Smooth muscle cell (in vitro differentiated cells): Measurements from ENCODE around the gene TNN. TPM values are rescaled to one million over a fixed set of nuclear protein-coding genes. Genes with fewer than 3 reads are reported as not detected.
"Not testable (repeated sequence)": the region's sequence is repeated elsewhere in the genome, so short reads cannot be mapped to it uniquely, and the experiment has no call there.

Experiments used
- DNase-seq: peaks from one replicate; lab custom pipeline; 2025; ENCODE audit not compliant: unreplicated experiment; lab: John Stamatoyannopoulos, UW
- H2AFZ ChIP-seq: fragments of 200-600 bp; sonication (generic); 2 replicates; pipeline ENCODE4 v1.6.0; 2016; ENCODE audit warnings: antibody characterized with exemption, low read depth, mild to moderate bottlenecking
- H3F3A ChIP-seq: fragments of 200-600 bp; sonication (generic); 2 replicates; pipeline ENCODE4 v1.6.0; 2017; ENCODE audit warnings: antibody characterized with exemption, low read depth
- H3K27ac ChIP-seq: fragments of 200-600 bp; sonication (generic); 2 replicates; pipeline ENCODE4 v1.5.1; 2016; ENCODE audit warnings: low read depth, mild to moderate bottlenecking
- H3K27me3 ChIP-seq: fragments of 200-600 bp; sonication (generic); 2 replicates; pipeline ENCODE4 v1.6.1; 2016; ENCODE audit warnings: low read depth, mild to moderate bottlenecking
- H3K36me3 ChIP-seq: fragments of 200-600 bp; sonication (generic); 2 replicates; pipeline ENCODE4 v1.5.1; 2016; ENCODE audit warnings: low read depth
- H3K4me1 ChIP-seq: fragments of 200-600 bp; sonication (generic); 2 replicates; pipeline ENCODE4 v1.5.1; 2016; ENCODE audit warnings: low read depth
- H3K4me2 ChIP-seq: fragments of 200-600 bp; sonication (generic); 2 replicates; pipeline ENCODE4 v1.6.0; 2016; ENCODE audit warnings: mild to moderate bottlenecking
- H3K4me3 ChIP-seq: fragments of 200-600 bp; sonication (generic); 2 replicates; pipeline ENCODE4 v1.5.1; 2016; ENCODE audit warnings: mild to moderate bottlenecking
- H3K79me2 ChIP-seq: fragments of 200-600 bp; sonication (generic); 2 replicates; pipeline ENCODE4 v1.6.0; 2016; ENCODE audit warnings: low read depth, mild to moderate bottlenecking
- H3K9ac ChIP-seq: fragments of 200-600 bp; sonication (generic); 2 replicates; pipeline ENCODE4 v1.6.0; 2016; ENCODE audit warnings: low read depth
- H3K9me3 ChIP-seq: fragments of 200-600 bp; sonication (generic); replicated peaks from 2 replicates; pipeline ENCODE4 v1.5.1; 2016; ENCODE audit warnings: low read depth
- H4K20me1 ChIP-seq: fragments of 200-600 bp; sonication (generic); 2 replicates; pipeline ENCODE4 v1.6.0; 2016; ENCODE audit warnings: low read depth
- CTCF ChIP-seq: fragments of 200-600 bp; sonication (generic); IDR thresholded peaks from 2 replicates; pipeline ENCODE4 v1.5.1; 2017; ENCODE audit warnings: borderline replicate concordance, mild to moderate bottlenecking, antibody characterized with exemption; ENCODE audit not compliant: insufficient read depth, poor library complexity, severe bottlenecking
- WGBS: methylation state at CpG from one replicate; pipeline ENCODE4 v1.1.7; 2016; ENCODE audit warnings: low lambda C conversion rate; 5-methylcytosine and 5-hydroxymethylcytosine counted together
- polyA plus RNA-seq: library from polyadenylated mRNA; unstranded; fragments of >200 nt; fragmentation: Nextera tagmentation; extraction: Ambion mirVana; gene quantifications from 2 replicates; pipeline ENCODE4 v1.2.1, GENCODE V29; 2016
- total RNA-seq: library from RNA; depleted of rRNA; stranded (reverse); fragments of >200 nt; gene quantifications from 2 replicates; pipeline ENCODE4 v1.2.3, GENCODE V29; 2014

TNN gene
- total and polyA plus RNA-seq, 2 experiments from 2014 or later, result 0.72 to 0.86 TPM

- Histone ChIP-seq H3K9ac (no peak overlapping the region), H2AFZ (no peak overlapping the region), H3K4me3 (no peak overlapping the region), H3K36me3 (no peaks in the 10 kb centered on the region), H3K79me2 (no peaks in the 10 kb centered on the region), H3F3A (no peaks in the 10 kb centered on the region), H4K20me1 (no peaks in the 10 kb centered on the region), H3K4me1 (no peaks in the 10 kb centered on the region), H3K4me2 (no peak overlapping the region), H3K27me3 (no peaks in the 10 kb centered on the region), H3K9me3 (no peaks in the 10 kb centered on the region), H3K27ac (no peak overlapping the region)
- WGBS, result 70% methylated on average over 19 of the region's 19 CpGs
- no peak for DNase-seq
- TF ChIP-seq CTCF, result no peak
These were observed 23.8 kb upstream of the TNN start for GRCh38 chr1:175043824-175044223.

DNA sequence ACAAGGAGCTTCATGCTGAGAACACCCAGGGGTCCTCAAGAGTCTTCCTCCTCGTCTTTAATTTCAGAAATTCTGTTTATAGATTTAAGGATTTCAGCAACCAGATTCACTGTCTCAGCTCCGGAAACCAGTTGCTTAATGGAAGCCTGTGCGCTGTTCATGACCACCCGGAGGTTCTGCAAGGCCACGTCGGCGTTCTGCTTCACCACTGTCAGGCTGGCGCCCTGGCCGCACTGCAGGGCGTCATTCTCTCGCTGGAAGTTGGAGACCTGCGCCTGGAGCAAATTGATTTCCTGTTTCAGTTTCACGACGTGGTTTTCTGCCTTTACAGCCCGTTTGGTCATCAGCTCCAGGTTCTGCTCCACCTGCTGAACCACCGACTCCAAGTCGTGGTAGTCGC lies 23.0 kb upstream of the TNN start:
- H3K79me2 ChIP-seq, H3K4me1 ChIP-seq, DNase-seq, H2AFZ ChIP-seq, H3K36me3 ChIP-seq, H3K27me3 ChIP-seq, H3K9me3 ChIP-seq, H3K27ac ChIP-seq, H3K4me2 ChIP-seq, H4K20me1 ChIP-seq, H3K4me3 ChIP-seq, H3K9ac ChIP-seq, H3F3A ChIP-seq: not testable (repeated sequence)
- WGBS, result 95% methylated on average over 18 of the region's 18 CpGs

DNA sequence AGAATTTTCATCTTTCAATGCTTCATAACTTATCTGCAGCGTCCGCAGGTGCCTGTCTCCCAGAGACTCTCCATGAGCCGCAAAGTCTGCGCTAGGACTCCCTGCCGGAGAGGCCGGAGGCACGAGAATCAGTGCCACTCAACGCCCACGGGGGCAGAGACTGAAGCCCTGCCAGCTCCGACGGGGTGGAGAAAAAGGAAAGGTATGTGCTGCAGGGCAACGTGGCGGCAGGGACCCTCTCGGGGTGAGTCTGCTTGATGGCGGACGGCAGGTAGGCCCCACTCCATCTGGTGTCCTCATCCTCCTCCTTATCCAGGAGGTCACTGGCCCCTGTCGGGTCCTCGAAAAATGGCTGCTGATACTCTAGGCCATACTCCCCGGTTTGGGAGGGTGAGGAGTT lies 22.5 kb upstream of the TNN start:
- no peaks in the 10 kb centered on the region for H3K9me3 ChIP-seq
- H3K4me1 ChIP-seq, result no peaks in the 10 kb centered on the region
- H2AFZ ChIP-seq, result no peak overlapping the region
- H3K27me3 ChIP-seq, result peaks cover 7% of the 10 kb centered on the region
- no peaks in the 10 kb centered on the region for H4K20me1 ChIP-seq
- no peaks in the 10 kb centered on the region for H3K79me2 ChIP-seq
- TF ChIP-seq CTCF, result no peak
- no peak for DNase-seq
- no peak overlapping the region for H3K27ac ChIP-seq
- H3F3A ChIP-seq, result no peaks in the 10 kb centered on the region
- H3K36me3 ChIP-seq, result no peaks in the 10 kb centered on the region
- H3K9ac ChIP-seq, result no peak overlapping the region
- no peak overlapping the region for H3K4me2 ChIP-seq
- no peak overlapping the region for H3K4me3 ChIP-seq
- 98% methylated on average over 19 of the region's 19 CpGs for WGBS

- no peaks in the 10 kb centered on the region for H4K20me1 ChIP-seq
- no peak for DNase-seq
These were observed 22.1 kb upstream of the TNN start for GRCh38 chr1:175045519-175045918.

More at GRCh38 chr1:175045519-175045918, 22.1 kb upstream of the TNN start:
- Histone ChIP-seq H3K79me2 (no peaks in the 10 kb centered on the region), H3K27me3 (peaks cover 7% of the 10 kb centered on the region), H3K36me3 (no peaks in the 10 kb centered on the region), H3K9ac (no peak overlapping the region), H3K27ac (no peak overlapping the region), H2AFZ (no peak overlapping the region), H3F3A (no peaks in the 10 kb centered on the region), H3K4me2 (no peak overlapping the region), H3K4me1 (no peaks in the 10 kb centered on the region), H3K9me3 (no peaks in the 10 kb centered on the region), H3K4me3 (no peak overlapping the region)
- no peak for TF ChIP-seq CTCF
- WGBS, result 98% methylated on average over 32 of the region's 32 CpGs
